ENCODE results near the gene KLC1. TPM values are rescaled to one million over a fixed set of nuclear protein-coding genes. Genes with fewer than 3 reads are reported as not detected.
A peak's percentile ranks its signal among the peaks of the same experiment; 100 is the strongest.

Gene KLC1
- total and polyA plus RNA-seq, 2 of the 8 experiments (the other 6 are each of a cell fraction or from before 2014, with no cell fraction given): 84.6 to 134 TPM

DNA sequence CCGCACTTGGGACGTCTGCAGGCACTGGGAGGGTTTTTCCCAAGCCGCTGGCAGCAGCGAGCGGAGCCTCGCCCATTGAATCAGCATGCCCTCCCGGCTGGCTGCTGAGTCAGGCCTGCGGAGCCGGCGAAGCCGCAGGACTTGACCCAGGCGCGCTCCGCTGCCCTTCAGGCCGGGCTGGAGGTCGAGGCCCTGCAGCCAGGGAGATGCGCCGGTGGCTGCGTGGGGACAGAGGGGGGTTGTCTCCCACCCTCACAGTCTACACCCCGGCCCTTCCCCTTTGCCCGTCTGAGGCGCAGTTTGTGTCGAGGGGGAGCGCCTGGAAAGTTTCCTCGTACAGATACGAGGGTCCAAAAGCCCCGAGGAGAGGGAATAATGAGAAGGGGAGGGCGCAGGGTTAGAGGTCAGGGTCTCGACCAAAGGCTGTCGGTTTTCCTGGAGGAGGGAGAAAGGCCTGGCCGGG is 759 bp upstream of the KLC1 start:
- Histone ChIP-seq H3K4me3 (ENCODE audit: extremely low read depth in 1 of 4, insufficient read depth in 2 of 4, low read depth in 3 of 4, low read length in 4 of 4) (peak overlapping the region; percentile 51 to 92 (median 70)), H3K79me2 (ENCODE audit: control insufficient read depth in 1 of 2, insufficient read depth in 2 of 2, low read length in 2 of 2) (peaks cover 10 to 36% of the 10 kb centered on the region in 2 experiments), H3K23ac (ENCODE audit: insufficient read length) (no peak overlapping the region), H4K5ac (ENCODE audit: insufficient read length, low read depth, low read length) (peak overlapping the region; percentile 28), H4K91ac (replicated peaks; ENCODE audit: insufficient read length, low read length) (peak overlapping the region; percentile 81), H2AFZ (ENCODE audit: low read length) (no peak overlapping the region), H3K27me3 (replicated peaks in 1 of 4; ENCODE audit: control insufficient read depth in 3 of 4, extremely low read depth in 1 of 4, insufficient read depth in 3 of 4, low read length in 3 of 4) (no peaks in the 10 kb centered on the region), H3K9me3 (ENCODE audit: insufficient read depth in 2 of 2, low read depth in 1 of 2, low read length in 1 of 2) (no peaks in the 10 kb centered on the region), H2BK12ac (ENCODE audit: low read depth, low read length) (no peak overlapping the region), H2BK15ac (ENCODE audit: low read length) (no peak overlapping the region), H3K36me3 (ENCODE audit: control insufficient read depth in 2 of 4, insufficient read depth in 4 of 4, low read length in 3 of 4) (no peaks in the 10 kb centered on the region), H2AK5ac (ENCODE audit: low read depth, low read length) (no peak overlapping the region), H3K23me2 (ENCODE audit: low read depth, low read length) (peaks cover 6% of the 10 kb centered on the region; the same call in 1 of the 2 replicates), H3K4me1 (replicated peaks in 1 of 4; ENCODE audit: control insufficient read depth in 3 of 4, insufficient read depth in 4 of 4, low read length in 3 of 4) (peaks cover 5 to 16% (median 9%) of the 10 kb centered on the region in 4 experiments), H3K4me2 (ENCODE audit: insufficient read depth in 1 of 2, low read depth in 2 of 2, low read length in 2 of 2) (peak overlapping the region; percentile 65 to 89), H3K4ac (replicated peaks; ENCODE audit: insufficient read length, low read depth, low read length) (peak overlapping the region; percentile 44), H3K18ac (ENCODE audit: extremely low read depth, low read length) (peak overlapping the region; percentile 78), H3K9ac (replicated peaks in 1 of 4; ENCODE audit: extremely low read depth in 1 of 4, low read depth in 3 of 4, low read length in 3 of 4) (peak overlapping the region; percentile 57 to 87 (median 83)), H2BK120ac (replicated peaks; ENCODE audit: low read depth, low read length) (no peak overlapping the region), H3K56ac (replicated peaks; ENCODE audit: insufficient read length, low read depth, low read length) (peak overlapping the region; percentile 64), H3K14ac (ENCODE audit: insufficient read length) (no peak overlapping the region), H4K20me1 (replicated peaks in 1 of 2; ENCODE audit: control insufficient read depth in 1 of 2, insufficient read depth in 2 of 2, low read length in 2 of 2) (peaks cover 7 to 14% of the 10 kb centered on the region in 2 experiments), H3K79me1 (ENCODE audit: low read depth, low read length) (peaks cover 4% of the 10 kb centered on the region; the same call in 1 of the 2 replicates), H2BK20ac (ENCODE audit: low read length) (no peak overlapping the region), H2BK5ac (ENCODE audit: low read depth, low read length) (peak overlapping the region; percentile 90; the same call in 1 of the 2 replicates), H4K8ac (ENCODE audit: extremely low read depth, insufficient read depth, low read length) (peak overlapping the region; percentile 97), H3K27ac (ENCODE audit: low read depth, low read length) (peak overlapping the region; percentile 51)
- no peak for FAIRE-seq
- WGBS, 2 experiments (ENCODE audit: extremely low coverage in 1 of 2, insufficient coverage in 1 of 2, insufficient read length in 1 of 2, insufficient replicate concordance in 2 of 2, low coverage in 1 of 2, low lambda C conversion rate in 2 of 2, missing lambda C conversion rate in 1 of 2): 16% methylated on average over 23 of the region's 31 CpGs; no CpG with 5 or more reads in 1 of the 2 experiments
- ChIA-PET CTCF (ENCODE audit: partially characterized antibody) (interaction anchor here (1.2 kb wide), 1 partner anchor 52 kb away, joined by 4 read pairs; no protein-coding TSS in a partner anchor), POLR2A (ENCODE audit: partially characterized antibody) (interaction anchor here (0.6 to 2.2 kb wide), 10 partner anchors 9 to 213 kb away, joined by 3 to 8 read pairs (median 4); partner anchors contain the start of gene XRCC3)
- peak in 1 of 2 experiments; percentile 78 for DNase-seq (ENCODE audit: low read depth in 1 of 2, low spot score in 2 of 2)
- TF ChIP-seq TAF7 (optimal IDR thresholded peaks at IDR 0.05; ENCODE audit: borderline replicate concordance, low read depth, low read length) (no peak), TEAD4 (IDR thresholded peaks at IDR 0.05; ENCODE audit: low read depth, low read length) (no peak), JUND (IDR thresholded peaks at IDR 0.05; ENCODE audit: low read length) (0 out of 2 replicates have a peak, but pooled peaks have one; percentile 5), SIN3A (conservative IDR thresholded peaks at IDR 0.05 in 1 of 2, IDR thresholded peaks at IDR 0.05 in 1 of 2; ENCODE audit: low read depth in 1 of 2, low read length in 2 of 2) (0 out of 4 replicates have a peak, but pooled peaks of 1 of the 2 experiments have one; percentile 18), POU5F1 (IDR thresholded peaks at IDR 0.05; ENCODE audit: low read depth, low read length) (no peak), TAF1 (IDR thresholded peaks at IDR 0.05; ENCODE audit: low read depth, low read length) (peak; percentile 73), SAP30 (IDR thresholded peaks at IDR 0.05; ENCODE audit: insufficient read depth, insufficient replicate concordance, low read length) (no peak), RAD21 (IDR thresholded peaks at IDR 0.05 in 1 of 2, conservative IDR thresholded peaks at IDR 0.05 in 1 of 2; ENCODE audit: low read depth in 2 of 2, low read length in 2 of 2) (no peak), JUN (IDR thresholded peaks at IDR 0.05; ENCODE audit: low read depth, low read length) (no peak)
- TF ChIP-seq, protein P1, sequence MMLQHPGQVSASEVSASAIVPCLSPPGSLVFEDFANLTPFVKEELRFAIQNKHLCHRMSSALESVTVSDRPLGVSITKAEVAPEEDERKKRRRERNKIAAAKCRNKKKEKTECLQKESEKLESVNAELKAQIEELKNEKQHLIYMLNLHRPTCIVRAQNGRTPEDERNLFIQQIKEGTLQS (IDR thresholded peaks at IDR 0.05; ENCODE audit: insufficient read depth, low read depth, low read length): no peak
- TF ChIP-seq, protein P2, sequence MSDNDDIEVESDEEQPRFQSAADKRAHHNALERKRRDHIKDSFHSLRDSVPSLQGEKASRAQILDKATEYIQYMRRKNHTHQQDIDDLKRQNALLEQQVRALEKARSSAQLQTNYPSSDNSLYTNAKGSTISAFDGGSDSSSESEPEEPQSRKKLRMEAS (IDR thresholded peaks at IDR 0.05): peak; percentile 67
